Loucy (cell line): Measurements from ENCODE around the gene CADM2.

ENCODE experiments used
- CTCF ChIP-seq: fragments of 200-600 bp; sonication (generic); conservative IDR thresholded peaks from 2 replicates; pipeline ENCODE4 v1.5.1; 2014; ENCODE audit warnings: mild to moderate bottlenecking, antibody characterized with exemption, low read length
- EZH2phosphoT487 ChIP-seq: fragments of 200-600 bp; IDR thresholded peaks from 2 replicates; pipeline ENCODE4 v1.6.1; 2018; ENCODE audit warnings: antibody characterized with exemption, mild to moderate bottlenecking, moderate library complexity, borderline replicate concordance

- no peak for TF ChIP-seq CTCF
- no peak for TF ChIP-seq EZH2phosphoT487
These were observed 3.6 kb downstream of the CADM2 start for GRCh38 chr3:84962415-84962814.
